ENCODE results near the gene SPTLC1. TPM values are rescaled to one million over a fixed set of nuclear protein-coding genes. Genes with fewer than 3 reads are reported as not detected.

Gene SPTLC1
- total and polyA plus RNA-seq, 2 experiments from 2014 or later: 54.8 to 100 TPM

- H3K27ac ChIP-seq (ENCODE audit: low read depth): no peak overlapping the region
- no peak overlapping the region for H3K4me3 ChIP-seq
- no peak overlapping the region for H2AFZ ChIP-seq
- H4K20me1 ChIP-seq (replicated peaks; ENCODE audit: insufficient read depth): no peaks in the 10 kb centered on the region
- no peak for DNase-seq (ENCODE audit: low spot score)
- no peak overlapping the region for H3K4me2 ChIP-seq
- Mint-ChIP-seq H3K27ac (no peak overlapping the region), H3K4me3 (no peak overlapping the region), H3K9me3 (no peaks in the 10 kb centered on the region), H3K4me1 (peaks cover 13% of the 10 kb centered on the region), H3K27me3 (ENCODE audit: insufficient read depth, low read depth, poor library complexity) (peaks cover 17% of the 10 kb centered on the region), H3K36me3 (ENCODE audit: low read depth) (no peaks in the 10 kb centered on the region; the same call in 2 of the 3 replicates)
- no peaks in the 10 kb centered on the region for H3K79me2 ChIP-seq (replicated peaks; ENCODE audit: insufficient read depth)
- no peaks in the 10 kb centered on the region for H3F3A ChIP-seq (replicated peaks; ENCODE audit: low read depth)
- no peaks in the 10 kb centered on the region for H3K36me3 ChIP-seq (ENCODE audit: insufficient read depth)
- no peaks in the 10 kb centered on the region; the same call in 1 of the 2 replicates for H3K9me2 ChIP-seq (ENCODE audit: insufficient read depth)
- no peak for ATAC-seq
- peaks cover 8% of the 10 kb centered on the region for H3K27me3 ChIP-seq (ENCODE audit: insufficient read depth)
- no peak for TF ChIP-seq EZH2 (IDR thresholded peaks at IDR 0.05; ENCODE audit: low read depth, unreplicated experiment)
- no peak for TF ChIP-seq STAT1 (IDR thresholded peaks at IDR 0.05; ENCODE audit: unreplicated experiment)
- no peak for TF ChIP-seq NANOG (IDR thresholded peaks at IDR 0.05; ENCODE audit: borderline replicate concordance)
- TF ChIP-seq ZNF331 (CRISPR knock-in tag; IDR thresholded peaks at IDR 0.05; ENCODE audit: low read depth): no peak
- TF ChIP-seq JUNB (IDR thresholded peaks at IDR 0.05; ENCODE audit: unreplicated experiment): no peak
- TF ChIP-seq CTCF (conservative IDR thresholded peaks at IDR 0.05; ENCODE audit: low read depth in 2 of 2): no peak
- TF ChIP-seq, protein P1, sequence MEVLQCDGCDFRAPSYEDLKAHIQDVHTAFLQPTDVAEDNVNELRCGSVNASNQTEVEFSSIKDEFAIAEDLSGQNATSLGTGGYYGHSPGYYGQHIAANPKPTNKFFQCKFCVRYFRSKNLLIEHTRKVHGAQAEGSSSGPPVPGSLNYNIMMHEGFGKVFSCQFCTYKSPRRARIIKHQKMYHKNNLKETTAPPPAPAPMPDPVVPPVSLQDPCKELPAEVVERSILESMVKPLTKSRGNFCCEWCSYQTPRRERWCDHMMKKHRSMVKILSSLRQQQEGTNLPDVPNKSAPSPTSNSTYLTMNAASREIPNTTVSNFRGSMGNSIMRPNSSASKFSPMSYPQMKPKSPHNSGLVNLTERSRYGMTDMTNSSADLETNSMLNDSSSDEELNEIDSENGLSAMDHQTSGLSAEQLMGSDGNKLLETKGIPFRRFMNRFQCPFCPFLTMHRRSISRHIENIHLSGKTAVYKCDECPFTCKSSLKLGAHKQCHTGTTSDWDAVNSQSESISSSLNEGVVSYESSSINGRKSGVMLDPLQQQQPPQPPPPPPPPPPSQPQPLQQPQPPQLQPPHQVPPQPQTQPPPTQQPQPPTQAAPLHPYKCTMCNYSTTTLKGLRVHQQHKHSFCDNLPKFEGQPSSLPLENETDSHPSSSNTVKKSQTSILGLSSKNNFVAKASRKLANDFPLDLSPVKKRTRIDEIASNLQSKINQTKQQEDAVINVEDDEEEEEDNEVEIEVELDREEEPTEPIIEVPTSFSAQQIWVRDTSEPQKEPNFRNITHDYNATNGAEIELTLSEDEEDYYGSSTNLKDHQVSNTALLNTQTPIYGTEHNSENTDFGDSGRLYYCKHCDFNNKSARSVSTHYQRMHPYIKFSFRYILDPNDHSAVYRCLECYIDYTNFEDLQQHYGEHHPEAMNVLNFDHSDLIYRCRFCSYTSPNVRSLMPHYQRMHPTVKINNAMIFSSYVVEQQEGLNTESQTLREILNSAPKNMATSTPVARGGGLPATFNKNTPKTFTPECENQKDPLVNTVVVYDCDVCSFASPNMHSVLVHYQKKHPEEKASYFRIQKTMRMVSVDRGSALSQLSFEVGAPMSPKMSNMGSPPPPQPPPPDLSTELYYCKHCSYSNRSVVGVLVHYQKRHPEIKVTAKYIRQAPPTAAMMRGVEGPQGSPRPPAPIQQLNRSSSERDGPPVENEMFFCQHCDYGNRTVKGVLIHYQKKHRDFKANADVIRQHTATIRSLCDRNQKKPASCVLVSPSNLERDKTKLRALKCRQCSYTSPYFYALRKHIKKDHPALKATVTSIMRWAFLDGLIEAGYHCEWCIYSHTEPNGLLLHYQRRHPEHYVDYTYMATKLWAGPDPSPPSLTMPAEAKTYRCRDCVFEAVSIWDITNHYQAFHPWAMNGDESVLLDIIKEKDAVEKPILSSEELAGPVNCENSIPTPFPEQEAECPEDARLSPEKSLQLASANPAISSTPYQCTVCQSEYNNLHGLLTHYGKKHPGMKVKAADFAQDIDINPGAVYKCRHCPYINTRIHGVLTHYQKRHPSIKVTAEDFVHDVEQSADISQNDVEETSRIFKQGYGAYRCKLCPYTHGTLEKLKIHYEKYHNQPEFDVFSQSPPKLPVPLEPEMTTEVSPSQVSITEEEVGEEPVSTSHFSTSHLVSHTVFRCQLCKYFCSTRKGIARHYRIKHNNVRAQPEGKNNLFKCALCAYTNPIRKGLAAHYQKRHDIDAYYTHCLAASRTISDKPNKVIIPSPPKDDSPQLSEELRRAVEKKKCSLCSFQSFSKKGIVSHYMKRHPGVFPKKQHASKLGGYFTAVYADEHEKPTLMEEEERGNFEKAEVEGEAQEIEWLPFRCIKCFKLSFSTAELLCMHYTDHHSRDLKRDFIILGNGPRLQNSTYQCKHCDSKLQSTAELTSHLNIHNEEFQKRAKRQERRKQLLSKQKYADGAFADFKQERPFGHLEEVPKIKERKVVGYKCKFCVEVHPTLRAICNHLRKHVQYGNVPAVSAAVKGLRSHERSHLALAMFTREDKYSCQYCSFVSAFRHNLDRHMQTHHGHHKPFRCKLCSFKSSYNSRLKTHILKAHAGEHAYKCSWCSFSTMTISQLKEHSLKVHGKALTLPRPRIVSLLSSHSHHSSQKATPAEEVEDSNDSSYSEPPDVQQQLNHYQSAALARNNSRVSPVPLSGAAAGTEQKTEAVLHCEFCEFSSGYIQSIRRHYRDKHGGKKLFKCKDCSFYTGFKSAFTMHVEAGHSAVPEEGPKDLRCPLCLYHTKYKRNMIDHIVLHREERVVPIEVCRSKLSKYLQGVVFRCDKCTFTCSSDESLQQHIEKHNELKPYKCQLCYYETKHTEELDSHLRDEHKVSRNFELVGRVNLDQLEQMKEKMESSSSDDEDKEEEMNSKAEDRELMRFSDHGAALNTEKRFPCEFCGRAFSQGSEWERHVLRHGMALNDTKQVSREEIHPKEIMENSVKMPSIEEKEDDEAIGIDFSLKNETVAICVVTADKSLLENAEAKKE (CRISPR knock-in tag; IDR thresholded peaks at IDR 0.05): no peak
- no peak for TF ChIP-seq EZH2phosphoT487 (IDR thresholded peaks at IDR 0.05; ENCODE audit: unreplicated experiment)
- no peak for TF ChIP-seq ZNF114 (CRISPR knock-in tag; IDR thresholded peaks at IDR 0.05)
- no peak for TF ChIP-seq POLR2AphosphoS5 (IDR thresholded peaks at IDR 0.05; ENCODE audit: low read depth)
- TF ChIP-seq, protein P2, sequence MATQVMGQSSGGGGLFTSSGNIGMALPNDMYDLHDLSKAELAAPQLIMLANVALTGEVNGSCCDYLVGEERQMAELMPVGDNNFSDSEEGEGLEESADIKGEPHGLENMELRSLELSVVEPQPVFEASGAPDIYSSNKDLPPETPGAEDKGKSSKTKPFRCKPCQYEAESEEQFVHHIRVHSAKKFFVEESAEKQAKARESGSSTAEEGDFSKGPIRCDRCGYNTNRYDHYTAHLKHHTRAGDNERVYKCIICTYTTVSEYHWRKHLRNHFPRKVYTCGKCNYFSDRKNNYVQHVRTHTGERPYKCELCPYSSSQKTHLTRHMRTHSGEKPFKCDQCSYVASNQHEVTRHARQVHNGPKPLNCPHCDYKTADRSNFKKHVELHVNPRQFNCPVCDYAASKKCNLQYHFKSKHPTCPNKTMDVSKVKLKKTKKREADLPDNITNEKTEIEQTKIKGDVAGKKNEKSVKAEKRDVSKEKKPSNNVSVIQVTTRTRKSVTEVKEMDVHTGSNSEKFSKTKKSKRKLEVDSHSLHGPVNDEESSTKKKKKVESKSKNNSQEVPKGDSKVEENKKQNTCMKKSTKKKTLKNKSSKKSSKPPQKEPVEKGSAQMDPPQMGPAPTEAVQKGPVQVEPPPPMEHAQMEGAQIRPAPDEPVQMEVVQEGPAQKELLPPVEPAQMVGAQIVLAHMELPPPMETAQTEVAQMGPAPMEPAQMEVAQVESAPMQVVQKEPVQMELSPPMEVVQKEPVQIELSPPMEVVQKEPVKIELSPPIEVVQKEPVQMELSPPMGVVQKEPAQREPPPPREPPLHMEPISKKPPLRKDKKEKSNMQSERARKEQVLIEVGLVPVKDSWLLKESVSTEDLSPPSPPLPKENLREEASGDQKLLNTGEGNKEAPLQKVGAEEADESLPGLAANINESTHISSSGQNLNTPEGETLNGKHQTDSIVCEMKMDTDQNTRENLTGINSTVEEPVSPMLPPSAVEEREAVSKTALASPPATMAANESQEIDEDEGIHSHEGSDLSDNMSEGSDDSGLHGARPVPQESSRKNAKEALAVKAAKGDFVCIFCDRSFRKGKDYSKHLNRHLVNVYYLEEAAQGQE (IDR thresholded peaks at IDR 0.05; ENCODE audit: unreplicated experiment): no peak
- no peak for TF ChIP-seq CREB1 (CRISPR knock-in tag; IDR thresholded peaks at IDR 0.05; ENCODE audit: low read depth)
- TF ChIP-seq, protein P3, sequence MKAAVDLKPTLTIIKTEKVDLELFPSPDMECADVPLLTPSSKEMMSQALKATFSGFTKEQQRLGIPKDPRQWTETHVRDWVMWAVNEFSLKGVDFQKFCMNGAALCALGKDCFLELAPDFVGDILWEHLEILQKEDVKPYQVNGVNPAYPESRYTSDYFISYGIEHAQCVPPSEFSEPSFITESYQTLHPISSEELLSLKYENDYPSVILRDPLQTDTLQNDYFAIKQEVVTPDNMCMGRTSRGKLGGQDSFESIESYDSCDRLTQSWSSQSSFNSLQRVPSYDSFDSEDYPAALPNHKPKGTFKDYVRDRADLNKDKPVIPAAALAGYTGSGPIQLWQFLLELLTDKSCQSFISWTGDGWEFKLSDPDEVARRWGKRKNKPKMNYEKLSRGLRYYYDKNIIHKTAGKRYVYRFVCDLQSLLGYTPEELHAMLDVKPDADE (IDR thresholded peaks at IDR 0.05): no peak
- peaks cover 8% of the 10 kb centered on the region for H3K4me1 ChIP-seq (ENCODE audit: insufficient read depth)
Measured at GRCh38 chr9:92136184-92136858, 21.1 kb upstream of the SPTLC1 start.
